Skeletal muscle tissue (tissue), 4 donors: ENCODE results near the gene ADAMTS10. TPM values are rescaled to one million over a fixed set of nuclear protein-coding genes. Genes with fewer than 3 reads are reported as not detected.
"Not testable (repeated sequence)": the region's sequence is repeated elsewhere in the genome, so short reads cannot be mapped to it uniquely, and the experiment has no call there.

Experiments used
- H3K27ac ChIP-seq: one replicate; pipeline ENCODE4 v1.7.0; 2013; ENCODE audit warnings: mild to moderate bottlenecking, low read depth, low read length, inconsistent platforms
- H3K27me3 ChIP-seq, 3 donors: one replicate each; pipeline ENCODE4 v1.7.0; 2013; ENCODE audit warnings: low read length in 3 of 3; ENCODE audit not compliant: control insufficient read depth in 3 of 3, insufficient read depth in 3 of 3
- H3K36me3 ChIP-seq, 3 donors: one replicate each; pipeline ENCODE4 v1.7.0; 2013; ENCODE audit warnings: low read length in 3 of 3; ENCODE audit not compliant: control insufficient read depth in 3 of 3, insufficient read depth in 3 of 3
- H3K4me1 ChIP-seq, 3 donors: one replicate each; pipeline ENCODE4 v1.7.0; 2013; ENCODE audit warnings: low read length in 3 of 3, mild to moderate bottlenecking in 3 of 3; ENCODE audit not compliant: control insufficient read depth in 3 of 3, insufficient read depth in 3 of 3
- H3K4me3 ChIP-seq, 3 donors: one replicate each; pipeline ENCODE4 v1.7.0; 2013; ENCODE audit warnings: low read length in 3 of 3
- H3K9ac ChIP-seq, 3 donors: one replicate each; pipeline ENCODE4 v1.7.0; 2013; ENCODE audit warnings: low read length in 3 of 3, mild to moderate bottlenecking in 3 of 3, moderate library complexity in 2 of 3, low read depth in 1 of 3
- H3K9me3 ChIP-seq, 3 donors: one replicate each; pipeline ENCODE4 v1.7.0; 2013; ENCODE audit warnings: low read length in 3 of 3; ENCODE audit not compliant: control insufficient read depth in 3 of 3
- total RNA-seq: library from RNA; depleted of rRNA; stranded (reverse); fragments of >200 nt; gene quantifications from one replicate; pipeline ENCODE4 v1.2.3, GENCODE V29; 2014
- donor health status: Osteomylitis.

The ADAMTS10 gene
- total RNA-seq, 1 donor from 2014 or later = 18.8 TPM

- H3K27ac ChIP-seq = no peak overlapping the region
- no peaks in the 10 kb centered on the region for H3K36me3 ChIP-seq
- no peak overlapping the region for H3K9ac ChIP-seq
- H3K27me3 ChIP-seq = no peaks in the 10 kb centered on the region
- no peaks in the 10 kb centered on the region for H3K4me1 ChIP-seq
- H3K4me3 ChIP-seq = no peak overlapping the region
- peaks cover 2 to 6% (median 3%) of the 10 kb centered on the region in 3 donors for H3K9me3 ChIP-seq
Measured at GRCh38 chr19:8629184-8629583, 18.7 kb upstream of the ADAMTS10 start.

GRCh38 chr19:8626842-8627241, 16.3 kb upstream of the ADAMTS10 start:
- H3K27me3 ChIP-seq = no peaks in the 10 kb centered on the region
- no peaks in the 10 kb centered on the region for H3K36me3 ChIP-seq
- H3K27ac ChIP-seq = no peak overlapping the region
- H3K4me1 ChIP-seq = no peaks in the 10 kb centered on the region
- H3K9ac ChIP-seq = no peak overlapping the region
- peaks cover 2 to 6% (median 3%) of the 10 kb centered on the region in 3 donors for H3K9me3 ChIP-seq
- no peak overlapping the region for H3K4me3 ChIP-seq

- H3K36me3 ChIP-seq, H3K4me3 ChIP-seq, H3K9ac ChIP-seq, H3K4me1 ChIP-seq, H3K27ac ChIP-seq, H3K9me3 ChIP-seq: not testable (repeated sequence)
- H3K27me3 ChIP-seq = peaks cover 5 to 11% (median 10%) of the 10 kb centered on the region in 3 donors
Measured at GRCh38 chr19:8622886-8623285, 12.4 kb upstream of the ADAMTS10 start.

DNA sequence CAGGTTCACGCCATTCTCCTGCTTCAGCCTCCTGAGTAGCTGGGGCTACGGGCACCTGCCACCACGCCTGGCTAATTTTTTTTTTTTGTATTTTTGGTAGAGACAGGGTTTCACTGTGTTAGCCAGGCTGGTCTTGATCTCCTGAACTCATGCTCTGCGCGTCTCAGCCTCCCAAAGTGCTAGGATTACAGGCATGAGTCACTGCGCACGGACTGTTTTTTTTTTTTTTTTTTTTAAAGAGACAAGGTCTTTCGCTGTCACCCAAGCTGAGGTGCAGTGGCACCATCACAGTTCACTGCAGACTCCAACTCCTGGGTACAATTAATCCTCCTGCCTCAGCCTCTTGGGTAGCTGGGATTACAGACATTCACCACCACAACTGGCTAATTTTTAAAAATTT, 8.2 kb upstream of the ADAMTS10 start:
- Histone ChIP-seq H3K9ac (no peak overlapping the region), H3K4me1 (no peaks in the 10 kb centered on the region), H3K36me3 (no peaks in the 10 kb centered on the region), H3K27ac (no peak overlapping the region), H3K4me3 (no peak overlapping the region), H3K9me3 (no peaks in the 10 kb centered on the region), H3K27me3 (peaks cover 5 to 11% (median 10%) of the 10 kb centered on the region in 3 donors)

DNA sequence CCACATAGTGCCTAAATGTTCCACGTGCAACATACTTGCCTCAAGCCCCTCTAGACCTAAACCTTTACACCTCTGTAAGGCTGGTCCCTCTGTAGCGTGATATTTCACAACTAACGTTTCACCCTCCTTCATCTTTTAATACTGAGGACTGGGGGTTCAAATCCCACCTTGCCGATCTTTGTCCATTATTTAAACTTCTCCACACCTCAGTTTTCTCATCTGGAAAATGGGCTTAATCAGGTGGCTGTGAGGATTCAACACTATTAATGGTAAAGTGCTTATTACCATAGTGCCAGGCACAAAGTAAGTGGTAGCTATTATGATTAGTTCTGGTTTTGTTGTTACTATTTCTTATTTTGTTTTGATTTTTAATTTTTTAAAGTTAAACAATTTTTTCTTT, 7.5 kb upstream of the ADAMTS10 start:
- Histone ChIP-seq H3K9me3 (no peaks in the 10 kb centered on the region), H3K27ac (no peak overlapping the region), H3K4me3 (no peak overlapping the region), H3K9ac (no peak overlapping the region), H3K27me3 (peaks cover 5 to 11% (median 10%) of the 10 kb centered on the region in 3 donors), H3K36me3 (no peaks in the 10 kb centered on the region), H3K4me1 (no peaks in the 10 kb centered on the region)

- H3K4me3 ChIP-seq, H3K9ac ChIP-seq, H3K9me3 ChIP-seq, H3K27ac ChIP-seq, H3K4me1 ChIP-seq, H3K36me3 ChIP-seq: not testable (repeated sequence)
- H3K27me3 ChIP-seq = peaks cover 5 to 11% (median 10%) of the 10 kb centered on the region in 3 donors
Measured at GRCh38 chr19:8617325-8617724, 6.8 kb upstream of the ADAMTS10 start.

DNA sequence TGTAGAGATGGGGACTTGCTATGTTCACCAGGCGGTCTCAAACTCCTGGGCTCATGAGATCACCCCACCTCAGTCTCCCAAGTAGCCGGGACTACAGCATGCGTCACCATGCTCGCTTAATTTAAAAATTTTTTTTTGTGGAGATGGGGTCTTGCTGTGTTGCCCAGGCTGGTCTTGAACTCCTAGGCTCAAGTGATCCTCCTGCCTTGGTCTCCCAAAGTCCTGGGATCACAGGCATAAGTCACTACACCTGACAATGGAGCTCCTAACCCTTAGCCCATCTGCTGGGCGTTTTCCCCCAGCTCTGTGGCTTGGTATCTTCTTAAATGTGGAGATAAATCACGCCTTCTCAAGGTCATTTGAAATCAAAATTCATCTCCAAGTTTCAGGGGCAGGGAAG, 6.3 kb upstream of the ADAMTS10 start:
- Histone ChIP-seq H3K27ac (no peak overlapping the region), H3K4me1 (no peaks in the 10 kb centered on the region), H3K36me3 (no peaks in the 10 kb centered on the region), H3K27me3 (peaks cover 5 to 11% (median 10%) of the 10 kb centered on the region in 3 donors), H3K9ac (no peak overlapping the region), H3K4me3 (no peak overlapping the region), H3K9me3 (no peaks in the 10 kb centered on the region)

DNA sequence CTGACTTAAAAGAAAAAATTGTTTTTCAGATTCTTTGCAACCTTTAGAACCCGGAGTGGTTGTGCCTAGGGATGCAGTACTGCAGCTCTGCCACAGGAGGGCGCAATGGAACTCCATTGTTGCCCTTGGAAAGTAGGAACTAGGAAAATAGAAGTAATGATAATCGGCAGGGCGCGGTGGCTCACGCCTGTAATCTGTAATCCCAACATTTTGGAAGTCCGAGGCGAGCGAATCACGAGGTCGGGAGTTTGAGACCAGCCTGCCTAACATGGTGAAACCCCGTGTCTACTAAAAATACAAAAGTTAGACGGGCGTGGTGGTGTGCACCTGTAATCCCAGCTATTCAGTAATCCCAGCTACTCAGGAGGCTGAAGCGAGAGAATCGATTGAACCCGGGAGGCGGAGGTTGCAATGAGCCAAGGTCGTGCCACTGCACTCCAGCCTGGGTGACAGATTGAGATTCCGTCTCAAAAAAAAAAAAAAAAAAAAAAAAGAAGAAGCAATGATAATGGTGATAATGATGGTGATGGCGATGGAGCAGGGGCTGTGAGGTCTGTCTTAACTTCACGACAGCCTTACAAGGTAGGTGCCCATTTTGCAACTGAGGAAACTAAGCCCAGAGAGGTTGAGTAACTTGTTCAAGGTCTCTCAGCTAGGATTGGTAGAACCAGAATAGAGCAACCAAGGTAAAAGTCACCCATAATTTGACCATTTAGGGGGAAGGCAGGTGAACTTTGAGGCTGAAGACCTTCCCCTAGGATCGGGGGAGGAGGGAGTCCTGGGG, 5.5 kb upstream of the ADAMTS10 start:
- Histone ChIP-seq H3K36me3 (no peaks in the 10 kb centered on the region), H3K27me3 (peaks cover 5 to 9% (median 8%) of the 10 kb centered on the region in 3 donors), H3K4me3 (no peak overlapping the region)

DNA sequence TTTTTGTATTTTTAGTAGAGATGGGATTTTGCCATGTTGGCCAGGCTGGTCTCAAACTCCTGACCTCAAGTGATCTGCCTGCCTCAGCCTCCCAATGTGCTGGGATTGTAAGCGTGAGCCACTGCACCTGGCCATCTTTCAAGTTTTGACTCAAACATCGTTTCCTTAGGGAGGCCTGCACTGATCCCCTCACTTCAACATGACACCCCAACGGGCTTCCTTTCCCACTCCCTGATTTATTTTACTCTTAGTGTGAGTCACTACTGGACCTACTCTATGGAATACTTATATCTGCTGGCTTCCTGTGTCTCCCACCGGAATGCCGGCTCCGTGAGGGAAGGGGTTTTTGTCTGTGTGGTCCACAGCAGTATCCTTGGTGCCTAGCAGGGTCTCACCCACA, 4.5 kb upstream of the ADAMTS10 start:
- H3K27ac ChIP-seq = no peak overlapping the region
- H3K4me1 ChIP-seq = peaks cover 0 to 4% (median 0%) of the 10 kb centered on the region in 3 donors
- H3K4me3 ChIP-seq = no peak overlapping the region
- no peaks in the 10 kb centered on the region for H3K36me3 ChIP-seq
- H3K9me3 ChIP-seq = no peaks in the 10 kb centered on the region
- H3K9ac ChIP-seq = no peak overlapping the region
- peaks cover 3 to 4% (median 3%) of the 10 kb centered on the region in 3 donors for H3K27me3 ChIP-seq

More for the DNA sequence above, 5.5 kb upstream of the ADAMTS10 start:
- Histone ChIP-seq H3K4me1 (no peaks in the 10 kb centered on the region), H3K9me3 (no peaks in the 10 kb centered on the region), H3K27ac (no peak overlapping the region), H3K9ac (no peak overlapping the region)

DNA sequence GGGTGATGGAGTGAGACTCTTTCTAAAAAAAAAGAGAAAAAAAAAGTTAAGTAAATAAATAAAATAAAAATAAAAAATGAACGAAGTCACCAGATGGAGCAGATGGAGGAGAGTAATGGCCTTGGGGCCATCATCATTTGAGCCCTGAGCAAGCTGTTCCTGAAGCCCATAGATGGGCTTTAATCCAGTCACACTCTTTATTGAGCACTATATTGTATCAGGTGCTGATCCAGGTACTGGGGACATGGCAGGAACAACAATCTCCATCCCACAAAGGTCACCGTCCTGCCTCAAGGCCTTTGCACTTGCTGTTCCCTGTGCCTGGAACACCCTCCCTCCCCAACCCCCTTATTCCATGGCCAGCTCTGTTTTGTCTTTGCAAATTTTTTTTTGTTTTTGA, 3.9 kb upstream of the ADAMTS10 start:
- no peaks in the 10 kb centered on the region for H3K9me3 ChIP-seq
- peaks cover 9% of the 10 kb centered on the region in 3 donors for H3K27me3 ChIP-seq
- no peak overlapping the region for H3K4me3 ChIP-seq
- H3K36me3 ChIP-seq = no peaks in the 10 kb centered on the region
- no peak overlapping the region for H3K9ac ChIP-seq
- H3K27ac ChIP-seq = no peak overlapping the region
- H3K4me1 ChIP-seq = peaks cover 0 to 9% (median 0%) of the 10 kb centered on the region in 3 donors
